GM12875 (cell line): ENCODE results near the gene MYBPC2.

Source experiments
- H3K4me3 ChIP-seq: one replicate; pipeline ENCODE4 v1.5.1; 2011; ENCODE audit warnings: low read depth, low read length, control low read depth
- TF ChIP-seq, protein P1 (sequence below): IDR thresholded peaks from 2 replicates; pipeline ENCODE4 v1.5.1; 2011; ENCODE audit warnings: low read depth, mild to moderate bottlenecking, control low read depth, inconsistent platforms, low read length, moderate library complexity, borderline replicate concordance; ENCODE audit not compliant: insufficient read depth

MYBPC2 gene

DNA sequence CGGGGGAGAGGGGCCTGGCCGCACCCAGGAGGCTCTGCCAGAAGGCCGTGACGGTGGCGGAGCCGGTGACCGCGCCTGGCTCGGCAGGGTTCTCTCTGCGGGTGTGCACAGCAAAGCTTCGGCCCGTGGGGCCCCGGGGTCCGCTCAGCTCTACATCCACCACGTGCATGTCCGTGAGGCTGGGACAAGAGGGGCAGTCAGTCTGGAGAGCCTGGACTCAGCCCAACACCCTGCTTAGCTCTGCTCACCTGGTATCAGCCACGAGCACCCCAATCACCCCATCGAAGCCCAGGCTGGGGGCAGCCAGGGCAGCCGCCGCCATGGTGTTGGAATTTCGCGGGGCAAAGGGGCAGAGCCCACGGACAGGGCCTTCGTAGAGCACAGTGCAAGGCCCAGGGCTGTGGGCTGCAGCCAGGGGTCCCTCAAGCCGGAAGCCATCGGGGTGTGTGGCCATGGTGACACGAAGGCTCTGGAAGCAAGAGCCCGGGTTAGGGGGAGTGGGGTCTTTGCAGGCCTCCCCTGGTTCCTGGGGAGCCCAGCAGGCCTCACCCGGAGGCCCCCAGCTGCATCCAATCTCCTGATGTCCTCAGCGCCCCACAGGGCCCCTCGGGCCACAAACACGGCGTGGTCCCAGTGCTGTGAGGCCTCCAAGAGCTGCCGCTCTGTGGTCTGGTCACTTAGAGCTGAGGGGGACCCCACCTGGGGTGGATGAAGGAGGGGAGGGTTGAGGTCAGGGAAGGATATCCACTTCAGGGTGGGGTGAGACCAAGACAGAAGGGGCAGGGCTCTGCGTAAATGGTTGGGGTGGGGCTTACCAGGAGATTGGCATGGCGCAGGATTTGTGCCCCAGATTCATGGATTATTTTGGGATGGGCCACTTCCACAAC lies 79.7 kb downstream of the MYBPC2 start:
- no peak overlapping the region for H3K4me3 ChIP-seq
- TF ChIP-seq, protein P1, sequence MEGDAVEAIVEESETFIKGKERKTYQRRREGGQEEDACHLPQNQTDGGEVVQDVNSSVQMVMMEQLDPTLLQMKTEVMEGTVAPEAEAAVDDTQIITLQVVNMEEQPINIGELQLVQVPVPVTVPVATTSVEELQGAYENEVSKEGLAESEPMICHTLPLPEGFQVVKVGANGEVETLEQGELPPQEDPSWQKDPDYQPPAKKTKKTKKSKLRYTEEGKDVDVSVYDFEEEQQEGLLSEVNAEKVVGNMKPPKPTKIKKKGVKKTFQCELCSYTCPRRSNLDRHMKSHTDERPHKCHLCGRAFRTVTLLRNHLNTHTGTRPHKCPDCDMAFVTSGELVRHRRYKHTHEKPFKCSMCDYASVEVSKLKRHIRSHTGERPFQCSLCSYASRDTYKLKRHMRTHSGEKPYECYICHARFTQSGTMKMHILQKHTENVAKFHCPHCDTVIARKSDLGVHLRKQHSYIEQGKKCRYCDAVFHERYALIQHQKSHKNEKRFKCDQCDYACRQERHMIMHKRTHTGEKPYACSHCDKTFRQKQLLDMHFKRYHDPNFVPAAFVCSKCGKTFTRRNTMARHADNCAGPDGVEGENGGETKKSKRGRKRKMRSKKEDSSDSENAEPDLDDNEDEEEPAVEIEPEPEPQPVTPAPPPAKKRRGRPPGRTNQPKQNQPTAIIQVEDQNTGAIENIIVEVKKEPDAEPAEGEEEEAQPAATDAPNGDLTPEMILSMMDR: no peak

- TF ChIP-seq, protein P1: no peak
- no peak overlapping the region for H3K4me3 ChIP-seq
These were observed 80.5 kb downstream of the MYBPC2 start for GRCh38 chr19:50512999-50513745.

GRCh38 chr19:50513746-50514345 lies 81.2 kb downstream of the MYBPC2 start, which contains the start of gene ASPDH:
Gene ASPDH (minus strand): TSS chr19:50513913. CDS start chr19:50513823, 90 bp downstream.
- no peak within 1 kb of the TSS for H3K4me3 ChIP-seq
- TF ChIP-seq, protein P1: no peak

GRCh38 chr19:50514346-50515167 lies 81.9 kb downstream of the MYBPC2 start:
- TF ChIP-seq, protein P1: no peak
- no peak overlapping the region for H3K4me3 ChIP-seq

DNA sequence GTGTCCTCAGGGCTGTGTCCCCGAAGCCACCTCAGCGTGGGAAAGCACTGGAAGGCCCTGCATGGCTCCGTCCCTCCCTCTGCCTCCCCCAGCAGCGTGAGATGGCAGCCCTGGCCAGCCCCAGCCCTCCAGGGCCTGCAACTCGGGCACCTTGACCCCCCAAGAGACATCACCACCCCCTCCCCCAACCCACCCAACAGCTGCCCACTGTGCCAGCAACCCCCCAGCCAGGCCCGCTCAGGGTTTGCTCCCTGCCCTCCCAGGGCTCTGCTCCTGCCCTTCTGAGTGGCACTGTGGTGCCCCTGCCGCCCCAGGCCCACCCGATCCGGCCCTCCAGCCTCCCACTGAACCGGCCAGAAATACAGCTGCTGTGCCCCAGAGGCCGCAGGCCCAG lies 82.5 kb downstream of the MYBPC2 start:
- TF ChIP-seq, protein P1: no peak
- H3K4me3 ChIP-seq: no peak overlapping the region
